ENCODE data around the gene SLC12A2.

DNA sequence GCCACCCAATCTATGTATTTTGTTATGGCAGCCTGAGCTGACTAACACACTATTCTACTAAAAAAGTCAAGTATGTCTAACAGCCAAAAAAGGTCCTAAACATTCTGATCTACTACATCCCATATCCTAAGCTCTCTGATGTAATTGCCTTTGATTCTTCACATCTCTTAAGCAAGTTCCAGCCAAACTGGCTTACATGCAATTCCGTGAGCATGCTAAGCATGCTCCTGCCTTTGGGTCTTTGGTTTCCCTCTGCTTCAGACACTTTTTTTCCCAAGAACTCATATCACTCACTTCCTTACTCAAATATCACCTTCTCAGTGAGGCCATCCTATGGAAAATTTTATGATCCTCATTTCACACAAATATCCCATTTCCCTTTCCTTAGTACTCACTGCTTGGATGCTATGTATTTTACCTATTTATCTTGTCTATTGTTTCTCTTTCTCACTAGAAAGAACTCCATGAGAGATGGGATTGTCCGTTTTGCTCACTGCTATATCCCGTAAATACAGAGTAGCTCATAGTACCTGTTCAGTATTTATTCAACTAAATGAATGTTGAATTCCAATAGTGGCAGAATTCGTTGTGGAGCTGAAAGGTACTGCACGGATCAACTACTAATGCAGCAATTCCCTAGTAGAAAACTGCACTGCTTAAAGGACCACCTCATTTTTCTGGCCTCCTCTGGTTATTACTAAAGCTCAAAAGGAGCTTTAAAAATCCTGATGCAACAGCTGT lies 2.3 kb upstream of the SLC12A2 start:
- TF ChIP-seq CTCF (IDR thresholded peaks at IDR 0.05), result peak in 5 of 6 experiments; percentile 9 to 29 (median 26)
- TF ChIP-seq POLR2A (IDR thresholded peaks at IDR 0.05), result no peak
